ENCODE measurements around the gene RAB6B. TPM values are rescaled to one million over a fixed set of nuclear protein-coding genes. Genes with fewer than 3 reads are reported as not detected.
A peak's percentile ranks its signal among the peaks of the same experiment; 100 is the strongest.

Gene RAB6B
- total and polyA plus RNA-seq, 2 of the 8 experiments (the other 6 are each of a cell fraction or from before 2014, with no cell fraction given): 7.9 to 15.6 TPM

DNA sequence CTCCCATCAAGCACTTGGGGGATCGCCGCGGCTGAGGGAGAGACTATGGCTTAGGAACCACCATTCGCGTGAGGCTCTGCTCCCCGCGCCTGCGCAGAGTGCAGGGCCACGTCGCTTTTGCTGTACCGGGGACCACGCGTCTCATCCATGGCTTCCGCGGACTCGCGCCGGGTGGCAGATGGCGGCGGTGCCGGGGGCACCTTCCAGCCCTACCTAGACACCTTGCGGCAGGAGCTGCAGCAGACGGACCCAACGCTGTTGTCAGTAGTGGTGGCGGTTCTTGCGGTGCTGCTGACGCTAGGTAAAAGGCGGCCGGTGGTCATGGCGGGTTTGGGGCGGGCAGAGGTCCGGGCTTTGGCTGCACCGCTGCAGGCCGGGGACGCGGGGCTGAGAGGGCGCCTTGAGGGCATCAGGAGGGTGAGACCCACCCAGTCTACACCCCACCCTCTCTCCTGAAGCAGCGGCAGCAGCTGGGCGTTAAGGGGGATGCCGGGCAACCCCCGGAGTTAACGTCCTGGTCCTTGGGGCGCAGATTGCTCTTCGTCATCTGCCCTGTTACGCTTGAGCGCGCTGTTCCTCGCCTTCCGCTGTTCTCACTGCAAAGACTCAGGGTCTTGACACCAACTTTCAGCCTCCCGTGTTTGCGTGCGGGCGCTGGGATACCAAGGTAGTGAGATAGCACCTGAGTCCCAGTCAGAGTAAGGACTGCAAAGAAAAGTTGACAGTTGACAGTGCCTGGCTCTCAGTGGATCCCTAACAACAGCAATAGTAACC lies 89.8 kb downstream of the RAB6B start, which contains the start of gene SRPRB:
TSS of gene SRPRB (plus strand) at position 114 of the 774 bp plus-strand sequence. CDS start at position 148, 34 bp downstream.
- Histone ChIP-seq H3K23ac (ENCODE audit: insufficient read length) (no peak within 1 kb of the TSS), H4K91ac (replicated peaks; ENCODE audit: insufficient read length, low read length) (no peak within 1 kb of the TSS), H2AFZ (ENCODE audit: low read length) (peak within 1 kb of the TSS; percentile 100), H2BK15ac (ENCODE audit: low read length) (peak within 1 kb of the TSS; percentile 47; the same call in 1 of the 2 replicates), H3K23me2 (ENCODE audit: low read depth, low read length) (no peaks in the 10 kb centered on the region; the same call in 1 of the 2 replicates), H2BK20ac (ENCODE audit: low read length) (no peak within 1 kb of the TSS), H3K9me3 (ENCODE audit: insufficient read depth in 2 of 2, low read depth in 1 of 2, low read length in 1 of 2) (no peaks in the 10 kb centered on the region), H2BK5ac (ENCODE audit: low read depth, low read length) (peak within 1 kb of the TSS; percentile 50; the same call in 1 of the 2 replicates), H3K14ac (ENCODE audit: insufficient read length) (no peak within 1 kb of the TSS), H3K27ac (ENCODE audit: low read depth, low read length) (peak within 1 kb of the TSS; percentile 51; the same call in 1 of the 2 replicates), H2BK12ac (ENCODE audit: low read depth, low read length) (no peak within 1 kb of the TSS), H3K18ac (ENCODE audit: extremely low read depth, low read length) (peak within 1 kb of the TSS; percentile 64; the same call in 1 of the 2 replicates), H4K5ac (ENCODE audit: insufficient read length, low read depth, low read length) (peak within 1 kb of the TSS; percentile 35), H2AK5ac (ENCODE audit: low read depth, low read length) (no peak within 1 kb of the TSS), H3K9ac (replicated peaks in 1 of 4; ENCODE audit: extremely low read depth in 1 of 4, low read depth in 3 of 4, low read length in 3 of 4) (peak within 1 kb of the TSS in 3 of 4 experiments; percentile 81 to 94 (median 91); a peak in 6 of 7 replicates), H4K20me1 (replicated peaks in 1 of 2; ENCODE audit: control insufficient read depth in 1 of 2, insufficient read depth in 2 of 2, low read length in 2 of 2) (no peaks in the 10 kb centered on the region), H3K4ac (replicated peaks; ENCODE audit: insufficient read length, low read depth, low read length) (no peak within 1 kb of the TSS), H3K4me2 (ENCODE audit: insufficient read depth in 1 of 2, low read depth in 2 of 2, low read length in 2 of 2) (peak within 1 kb of the TSS; percentile 72 to 80), H3K4me1 (replicated peaks in 1 of 4; ENCODE audit: control insufficient read depth in 3 of 4, insufficient read depth in 4 of 4, low read length in 3 of 4) (peaks cover 0 to 5% (median 1%) of the 10 kb centered on the region in 4 experiments; a peak in 3 of 7 replicates), H3K36me3 (ENCODE audit: control insufficient read depth in 2 of 4, insufficient read depth in 4 of 4, low read length in 3 of 4) (peaks cover 3 to 27% (median 12%) of the 10 kb centered on the region in 4 experiments; a peak in 7 of 8 replicates), H3K79me1 (ENCODE audit: low read depth, low read length) (no peaks in the 10 kb centered on the region), H3K4me3 (ENCODE audit: extremely low read depth in 1 of 4, insufficient read depth in 2 of 4, low read depth in 3 of 4, low read length in 4 of 4) (peak within 1 kb of the TSS; percentile 83 to 96 (median 92)), H2BK120ac (replicated peaks; ENCODE audit: low read depth, low read length) (no peak within 1 kb of the TSS), H3K56ac (replicated peaks; ENCODE audit: insufficient read length, low read depth, low read length) (no peak within 1 kb of the TSS), H3K79me2 (ENCODE audit: control insufficient read depth in 1 of 2, insufficient read depth in 2 of 2, low read length in 2 of 2) (peaks cover 0 to 14% of the 10 kb centered on the region in 2 experiments; a peak in 2 of 4 replicates), H3K27me3 (replicated peaks in 1 of 4; ENCODE audit: control insufficient read depth in 3 of 4, extremely low read depth in 1 of 4, insufficient read depth in 3 of 4, low read length in 3 of 4) (no peaks in the 10 kb centered on the region), H4K8ac (ENCODE audit: extremely low read depth, insufficient read depth, low read length) (peak within 1 kb of the TSS; percentile 75)
- 3% methylated on average over 46 of the region's 53 CpGs; no CpG with 5 or more reads in 1 of the 2 experiments for WGBS, 2 experiments (ENCODE audit: extremely low coverage in 1 of 2, insufficient coverage in 1 of 2, insufficient read length in 1 of 2, insufficient replicate concordance in 2 of 2, low coverage in 1 of 2, low lambda C conversion rate in 2 of 2, missing lambda C conversion rate in 1 of 2)
- peak; percentile 78 for FAIRE-seq
- ChIA-PET CTCF (ENCODE audit: partially characterized antibody) (interaction anchor here (0.8 to 1.0 kb wide), 2 partner anchors 12 to 70 kb away, joined by 3 read pairs; no protein-coding TSS in a partner anchor), POLR2A (ENCODE audit: partially characterized antibody) (interaction anchor here (1.3 kb wide), 1 partner anchor 49 kb away, joined by 3 read pairs; no protein-coding TSS in a partner anchor)
- DNase-seq (ENCODE audit: low read depth in 1 of 2, low spot score in 2 of 2): peak; percentile 77 to 92
- TF ChIP-seq JUND (IDR thresholded peaks at IDR 0.05; ENCODE audit: low read length) (no peak), CTBP2 (IDR thresholded peaks at IDR 0.05; ENCODE audit: borderline replicate concordance, insufficient read depth, insufficient read length, low read length) (no peak), KDM4A (IDR thresholded peaks at IDR 0.05; ENCODE audit: low read depth, low read length, severe bottlenecking) (peak; percentile 56), JUN (IDR thresholded peaks at IDR 0.05; ENCODE audit: low read depth, low read length) (no peak), SUZ12 (IDR thresholded peaks at IDR 0.05; ENCODE audit: low read length) (no peak)
- TF ChIP-seq, protein P1, sequence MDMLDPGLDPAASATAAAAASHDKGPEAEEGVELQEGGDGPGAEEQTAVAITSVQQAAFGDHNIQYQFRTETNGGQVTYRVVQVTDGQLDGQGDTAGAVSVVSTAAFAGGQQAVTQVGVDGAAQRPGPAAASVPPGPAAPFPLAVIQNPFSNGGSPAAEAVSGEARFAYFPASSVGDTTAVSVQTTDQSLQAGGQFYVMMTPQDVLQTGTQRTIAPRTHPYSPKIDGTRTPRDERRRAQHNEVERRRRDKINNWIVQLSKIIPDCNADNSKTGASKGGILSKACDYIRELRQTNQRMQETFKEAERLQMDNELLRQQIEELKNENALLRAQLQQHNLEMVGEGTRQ (IDR thresholded peaks at IDR 0.05; ENCODE audit: low read length): no peak
- TF ChIP-seq, protein P2, sequence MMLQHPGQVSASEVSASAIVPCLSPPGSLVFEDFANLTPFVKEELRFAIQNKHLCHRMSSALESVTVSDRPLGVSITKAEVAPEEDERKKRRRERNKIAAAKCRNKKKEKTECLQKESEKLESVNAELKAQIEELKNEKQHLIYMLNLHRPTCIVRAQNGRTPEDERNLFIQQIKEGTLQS (IDR thresholded peaks at IDR 0.05; ENCODE audit: insufficient read depth, low read depth, low read length): no peak
- TF ChIP-seq, protein P3, sequence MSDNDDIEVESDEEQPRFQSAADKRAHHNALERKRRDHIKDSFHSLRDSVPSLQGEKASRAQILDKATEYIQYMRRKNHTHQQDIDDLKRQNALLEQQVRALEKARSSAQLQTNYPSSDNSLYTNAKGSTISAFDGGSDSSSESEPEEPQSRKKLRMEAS (IDR thresholded peaks at IDR 0.05): peak; percentile 86

All from H1 (cell line).